A673 (cell line): ENCODE results near the gene FJX1. TPM values are rescaled to one million over a fixed set of nuclear protein-coding genes. Genes with fewer than 3 reads are reported as not detected.

Experiments
- BruUV-seq: library from RNA; stranded (reverse); fragments of 400-500 nt; replicated peaks from 2 replicates; lab custom pipeline; 2021; lab: Mats Ljungman, UMichigan
- CTCF ChIA-PET: fragments of 300-600 bp; sonication (Branson Sonifier 250); formaldehyde crosslinking; loops from one replicate; lab custom pipeline; 2022; ENCODE audit warnings: antibody characterized with exemption; lab: Charles Lee
- POLR2A ChIA-PET: fragments of 300-600 bp; sonication (Branson Sonifier 250); formaldehyde crosslinking; loops from one replicate; lab custom pipeline; 2022; ENCODE audit warnings: antibody characterized with exemption; ENCODE audit not compliant: low non-redundant PET; lab: Charles Lee
- DNase-seq: peaks from one replicate; pipeline ENCODE4 v3.0.0-alpha.2; 2015; ENCODE audit warnings: low spot score
- H3K27ac ChIP-seq: fragments of 200-600 bp; sonication (generic); 2 replicates; pipeline ENCODE4 v1.5.1; 2016; ENCODE audit warnings: mixed run types, low read depth, mild to moderate bottlenecking, mixed read lengths, antibody characterized with exemption, low read length; ENCODE audit not compliant: poor library complexity, severe bottlenecking
- H3K27me3 ChIP-seq: fragments of 200-600 bp; sonication (generic); replicated peaks from 2 replicates; pipeline ENCODE4 v1.6.1; 2017; ENCODE audit warnings: mixed run types, low read depth, mild to moderate bottlenecking, mixed read lengths, antibody characterized with exemption, low read length; ENCODE audit not compliant: insufficient read depth, poor library complexity
- H3K36me3 ChIP-seq: fragments of 200-600 bp; sonication (generic); 2 replicates; pipeline ENCODE4 v1.6.1; 2016; ENCODE audit warnings: mixed run types, mild to moderate bottlenecking, mixed read lengths, antibody characterized with exemption, low read length; ENCODE audit not compliant: insufficient read depth, poor library complexity, severe bottlenecking
- H3K4me1 ChIP-seq: fragments of 200-600 bp; sonication (generic); 2 replicates; pipeline ENCODE4 v1.6.1; 2017; ENCODE audit warnings: mixed run types, mild to moderate bottlenecking, mixed read lengths, antibody characterized with exemption, low read length; ENCODE audit not compliant: insufficient read depth, poor library complexity, severe bottlenecking
- H3K4me3 ChIP-seq: fragments of 200-600 bp; sonication (generic); 2 replicates; pipeline ENCODE4 v1.5.1; 2016; ENCODE audit warnings: low read depth, mixed run types, mild to moderate bottlenecking, mixed read lengths, low read length; ENCODE audit not compliant: poor library complexity, severe bottlenecking
- H3K9me3 ChIP-seq: fragments of 200-600 bp; sonication (generic); 2 replicates; pipeline ENCODE4 v1.6.1; 2016; ENCODE audit warnings: mixed run types, low read depth, mild to moderate bottlenecking, mixed read lengths, antibody characterized with exemption, low read length; ENCODE audit not compliant: poor library complexity, severe bottlenecking
- CTCF ChIP-seq: fragments of 300-800, 200-600 bp; sonication (generic); conservative IDR thresholded peaks from 2 replicates; pipeline ENCODE4 v1.5.1; 2017; ENCODE audit warnings: low read depth, mild to moderate bottlenecking, antibody characterized with exemption, low read length, moderate library complexity, mixed read lengths
- EZH2 ChIP-seq: fragments of 200-600 bp; sonication (generic); IDR thresholded peaks from 2 replicates; pipeline ENCODE4 v1.6.1; 2017; ENCODE audit warnings: borderline replicate concordance, low read depth, mild to moderate bottlenecking, mixed read lengths, antibody characterized with exemption, low read length; ENCODE audit not compliant: poor library complexity, severe bottlenecking
- intact Hi-C: fragments of 100-400 bp; cut with micrococcal nuclease; formaldehyde crosslinking; loops from one replicate; pipeline ENCODE4 v1.10.0; 2022; ENCODE audit not compliant: unreplicated experiment
- total RNA-seq: library from RNA; stranded (reverse); gene quantifications from 2 replicates; pipeline ENCODE4 v1.2.3, GENCODE V29; 2021

Gene FJX1
- total RNA-seq, 1 experiment from 2014 or later, result 50.1 TPM

- ChIA-PET CTCF (no interaction called here), POLR2A (no interaction called here)
- no peak overlapping the region for H3K27ac ChIP-seq
- H3K27me3 ChIP-seq, result no peaks in the 10 kb centered on the region
- H3K9me3 ChIP-seq, result no peaks in the 10 kb centered on the region
- H3K36me3 ChIP-seq, result no peaks in the 10 kb centered on the region
- BruUV-seq, result no TSS peak
- H3K4me1 ChIP-seq, result no peaks in the 10 kb centered on the region
- no peak overlapping the region for H3K4me3 ChIP-seq
- TF ChIP-seq CTCF (no peak), EZH2 (no peak)
- intact Hi-C loops, result no loop called here
- DNase-seq, result no peak
Measured at GRCh38 chr11:35585416-35585815, 32.8 kb upstream of the FJX1 start.

DNA sequence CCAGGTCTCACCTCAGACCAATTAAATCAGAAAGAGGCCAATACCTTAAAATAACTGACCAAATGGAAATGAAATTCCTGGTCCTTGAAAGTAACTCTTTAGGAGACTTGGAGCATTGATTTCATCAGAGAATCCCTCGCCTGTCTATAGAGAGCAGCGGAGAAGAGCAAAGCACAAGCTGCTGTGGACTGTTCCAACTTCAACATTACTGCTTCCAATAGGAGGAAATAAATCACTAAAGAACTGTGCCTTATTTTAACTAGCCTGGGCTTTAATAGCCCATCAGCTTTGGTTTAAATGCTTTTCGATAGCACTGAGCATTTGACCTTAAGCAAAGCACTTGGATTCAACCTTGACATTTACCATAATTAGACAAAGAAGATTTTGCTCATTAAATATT is 32.0 kb upstream of the FJX1 start:
- no TSS peak for BruUV-seq
- Histone ChIP-seq H3K9me3 (no peaks in the 10 kb centered on the region), H3K27ac (no peak overlapping the region), H3K27me3 (peaks cover 1% of the 10 kb centered on the region), H3K4me1 (no peaks in the 10 kb centered on the region), H3K36me3 (no peaks in the 10 kb centered on the region), H3K4me3 (no peak overlapping the region)
- ChIA-PET CTCF (no interaction called here), POLR2A (no interaction called here)
- TF ChIP-seq EZH2 (no peak), CTCF (no peak)
- intact Hi-C loops, result no loop called here
- no peak for DNase-seq

GRCh38 chr11:35587972-35588371 is 30.3 kb upstream of the FJX1 start:
- Histone ChIP-seq H3K36me3 (no peaks in the 10 kb centered on the region), H3K27ac (no peak overlapping the region), H3K4me3 (no peak overlapping the region), H3K27me3 (peaks cover 5% of the 10 kb centered on the region), H3K9me3 (no peaks in the 10 kb centered on the region), H3K4me1 (no peaks in the 10 kb centered on the region)
- DNase-seq, result no peak
- TF ChIP-seq EZH2 (no peak), CTCF (no peak)
- POLR2A ChIA-PET, result no interaction called here
- CTCF ChIA-PET, result no interaction called here
- intact Hi-C loops, result no loop called here
- BruUV-seq, result no TSS peak
